Left ventricle myocardium superior (tissue), 1 donor: ENCODE measurements around the gene NOP9. TPM values are rescaled to one million over a fixed set of nuclear protein-coding genes. Genes with fewer than 3 reads are reported as not detected.

ENCODE experiments used
- ATAC-seq: fragments of 200-7000 bp; cut with Tn5 transposase; one replicate; pipeline ENCODE4 v1.9.1; 2020; ENCODE audit warnings: mild to moderate bottlenecking, moderate library complexity
- DNase-seq: peaks from one replicate; pipeline ENCODE4 v3.0.0-alpha.2; 2020
- intact Hi-C: fragments of 100-400 bp; cut with micrococcal nuclease; formaldehyde crosslinking; loops from one replicate; pipeline ENCODE4 v1.11.0; 2022
- total RNA-seq: library from RNA; stranded (reverse); fragmentation: NEBNext Ultra II Directional; extraction: Animal tissue kit (Norgen Biotek cat#: 25700); gene quantifications from one replicate; pipeline ENCODE4 v1.2.1, GENCODE V29; 2021
- donor health status: DM: no; HTN: yes; CAD: no; lungs with severe emphysema.

NOP9 gene
- total RNA-seq, 1 donor from 2014 or later, result 25.5 TPM

DNA sequence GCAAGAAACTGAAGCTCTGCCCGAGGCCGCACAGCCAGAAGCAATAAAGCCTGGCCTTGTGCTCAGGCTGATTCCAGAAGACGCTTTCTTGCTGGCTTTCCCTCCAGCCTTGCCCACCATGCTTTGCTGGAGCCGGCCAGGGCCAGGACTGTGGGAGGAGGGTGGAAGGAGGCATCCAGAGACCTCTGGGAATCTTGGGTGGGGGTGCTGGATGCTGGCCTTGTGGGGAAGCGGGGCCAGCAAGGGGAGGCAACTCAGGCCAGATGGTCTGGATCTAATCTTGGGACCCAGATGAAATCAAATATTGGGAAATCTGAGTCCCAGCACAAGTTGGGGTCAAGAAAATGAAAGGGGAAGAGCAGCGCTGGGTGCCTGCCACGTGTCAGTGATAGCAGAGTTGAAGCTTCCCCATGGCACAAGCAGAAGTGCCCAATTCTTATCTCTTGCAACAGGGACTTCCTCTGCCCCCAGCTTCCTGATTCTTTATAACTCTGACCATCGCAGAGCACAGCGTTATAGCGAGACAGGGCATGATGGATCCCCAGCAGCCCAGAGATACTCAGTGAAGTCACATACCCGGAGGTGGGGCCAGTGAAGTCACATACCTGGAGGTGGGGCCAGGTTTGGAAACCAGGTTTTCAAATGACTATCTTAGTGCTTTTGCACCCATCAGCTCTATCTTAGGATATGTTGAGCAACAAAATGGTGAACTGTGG, 21.9 kb upstream of the NOP9 start:
- peak; percentile 6 for ATAC-seq
- DNase-seq, result no peak
- intact Hi-C loops, result no loop called here

- ATAC-seq, result no peak
- DNase-seq, result no peak
- intact Hi-C loops, result no loop called here
These were observed 21.2 kb upstream of the NOP9 start for GRCh38 chr14:24278424-24278823.

DNA sequence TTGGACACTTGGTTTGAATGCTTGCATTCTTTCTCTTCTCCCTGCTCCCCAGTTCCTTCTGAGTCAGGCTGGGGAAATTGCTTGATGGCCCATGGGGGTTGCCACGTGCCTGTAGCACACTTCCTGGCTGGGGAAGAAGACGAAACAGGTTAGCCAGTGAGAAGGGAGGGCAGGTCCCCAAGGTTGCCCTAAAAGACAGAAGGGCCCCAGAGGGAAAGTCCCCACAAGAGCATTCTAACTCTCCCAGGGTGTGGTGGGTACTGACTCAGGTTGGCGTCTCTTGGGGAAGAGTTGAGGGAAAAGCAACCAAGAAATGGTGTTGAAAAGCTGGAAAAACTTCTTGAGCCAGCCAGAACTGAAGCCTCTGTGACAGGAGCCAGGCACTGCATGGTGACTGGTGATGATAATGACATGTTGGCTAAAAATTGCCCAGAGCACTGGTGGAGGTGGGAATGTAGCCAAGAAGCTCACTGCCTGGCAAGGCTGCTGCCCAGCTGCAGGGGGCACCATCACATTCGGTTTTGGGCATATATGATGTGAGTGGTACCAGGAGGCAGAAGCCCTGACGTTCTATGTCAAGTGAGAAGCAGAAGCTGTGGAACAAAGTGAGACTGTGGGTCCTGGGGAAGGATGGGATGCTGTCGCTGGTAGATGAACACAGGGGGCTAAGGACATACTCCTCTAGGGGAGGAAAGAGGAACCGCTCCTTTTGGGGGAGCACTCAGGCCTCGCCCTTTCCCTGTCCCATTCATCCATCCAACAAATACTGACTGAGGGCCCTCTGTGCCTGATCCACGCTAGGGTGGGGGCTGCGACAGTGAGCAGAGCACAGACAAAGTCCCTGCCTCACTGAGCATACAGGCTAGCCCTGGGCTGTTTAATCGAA, 20.1 kb upstream of the NOP9 start:
- ATAC-seq, result peak; percentile 88

GRCh38 chr14:24280797-24281460, 18.7 kb upstream of the NOP9 start:
- intact Hi-C loops, result no loop called here
- peak; percentile 41 for ATAC-seq
- DNase-seq, result no peak

More for the DNA sequence above, 20.1 kb upstream of the NOP9 start:
- DNase-seq, result peak; percentile 73
- intact Hi-C loops, result no loop called here

GRCh38 chr14:24281636-24282035, 18.0 kb upstream of the NOP9 start:
- intact Hi-C loops, result no loop called here
- no peak for DNase-seq
- ATAC-seq, result no peak

DNA sequence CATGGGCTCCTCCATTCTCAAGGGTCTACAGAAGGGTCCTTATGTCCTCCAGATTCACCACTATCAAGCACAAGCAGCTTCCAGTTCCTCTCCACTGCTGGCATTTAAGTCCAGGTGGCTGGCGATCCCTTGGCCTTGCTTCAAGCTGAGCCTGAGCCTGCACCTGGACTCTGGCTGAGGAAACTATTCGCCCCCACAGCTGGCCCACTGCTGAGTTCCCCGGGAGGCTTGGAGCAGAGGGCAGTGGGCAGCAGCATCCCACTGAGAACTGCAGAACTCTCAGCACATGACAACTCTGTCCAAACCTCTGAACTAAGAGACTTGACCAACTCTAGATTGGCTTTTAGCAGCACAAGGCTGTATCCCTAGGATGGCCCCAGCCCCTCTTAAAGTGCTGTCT, 16.9 kb upstream of the NOP9 start:
- DNase-seq, result no peak
- intact Hi-C loops, result no loop called here
- ATAC-seq, result no peak

- ATAC-seq (no peak), DNase-seq (no peak)
- intact Hi-C loops, result no loop called here
These were observed 15.7 kb upstream of the NOP9 start for GRCh38 chr14:24283796-24284460.

- DNase-seq (no peak), ATAC-seq (no peak)
- intact Hi-C loops, result no loop called here
These were observed 15.1 kb upstream of the NOP9 start for GRCh38 chr14:24284501-24285035.

DNA sequence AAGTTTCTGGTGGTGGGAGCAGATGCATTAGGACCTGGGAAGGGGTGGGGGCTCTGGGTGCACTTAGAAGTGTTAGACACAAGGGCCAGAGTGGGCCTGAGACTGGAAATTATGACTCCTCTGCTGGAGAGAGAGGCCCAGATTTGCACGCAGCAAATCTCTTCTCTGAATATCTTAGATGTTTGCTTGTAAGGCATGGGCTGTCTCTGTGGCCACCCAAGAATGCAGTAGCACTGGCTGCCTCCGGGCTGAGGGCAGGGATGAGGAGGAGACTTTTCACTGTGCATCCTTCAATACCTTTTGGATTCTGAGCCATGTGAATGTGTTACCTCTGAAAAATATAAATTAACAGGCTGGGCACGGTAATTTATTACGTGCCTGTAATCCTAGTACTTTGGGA, 14.3 kb upstream of the NOP9 start:
- intact Hi-C loops, result no loop called here
- no peak for DNase-seq
- ATAC-seq, result no peak

DNA sequence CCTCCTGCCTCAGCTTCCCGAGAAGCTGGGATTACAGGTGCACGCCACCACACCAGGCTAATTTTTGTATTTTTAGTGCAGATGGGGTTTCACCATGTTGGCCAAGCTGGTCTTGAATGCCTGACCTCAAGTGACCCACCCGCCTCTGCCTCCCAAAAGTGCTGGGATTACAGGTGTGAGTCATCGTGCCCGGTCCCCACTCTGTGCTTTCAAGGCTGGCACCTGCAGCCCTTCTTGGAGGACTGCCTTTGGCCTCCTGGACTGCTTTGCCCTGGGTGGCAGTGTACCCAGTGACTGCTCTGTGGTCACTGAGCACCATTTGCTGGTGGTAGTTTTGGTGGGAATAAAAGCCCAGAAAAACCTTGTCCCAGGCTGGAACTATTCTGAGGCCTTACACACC, 12.7 kb upstream of the NOP9 start:
- DNase-seq (no peak), ATAC-seq (no peak)
- intact Hi-C loops, result no loop called here

GRCh38 chr14:24289649-24290280, 9.9 kb upstream of the NOP9 start:
- ATAC-seq (no peak), DNase-seq (no peak)
- intact Hi-C loops, result loop anchor here (5.0 kb wide), 1 partner anchor 42 kb away; no protein-coding TSS in a partner anchor

DNA sequence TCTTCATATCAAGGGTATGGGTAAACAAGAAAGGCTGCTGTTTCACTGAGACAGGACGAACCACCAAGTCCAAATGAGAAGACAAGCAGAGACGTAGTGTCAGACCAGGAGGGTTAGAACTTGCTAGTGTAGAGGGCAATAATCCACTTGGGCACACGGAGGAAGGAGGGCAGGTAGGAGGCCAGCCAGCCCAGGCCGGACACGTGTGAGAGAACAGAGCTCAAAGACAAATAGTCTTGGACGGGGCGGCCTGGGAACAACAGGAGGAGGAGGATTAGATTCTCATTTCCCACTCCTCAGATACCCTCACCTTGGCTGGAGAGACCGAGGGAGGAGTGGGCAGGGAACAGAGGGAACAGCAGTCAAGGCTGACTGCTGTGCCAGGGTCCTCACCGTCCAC, 8.9 kb upstream of the NOP9 start:
- intact Hi-C loops, result loop anchor here (5.0 kb wide), 1 partner anchor 43 kb away; no protein-coding TSS in a partner anchor
- DNase-seq (no peak), ATAC-seq (no peak)

GRCh38 chr14:24291446-24292117, 8.1 kb upstream of the NOP9 start:
- ATAC-seq (no peak), DNase-seq (no peak)
- intact Hi-C loops, result loop anchor here (5.0 kb wide), 1 partner anchor 44 kb away; no protein-coding TSS in a partner anchor

DNA sequence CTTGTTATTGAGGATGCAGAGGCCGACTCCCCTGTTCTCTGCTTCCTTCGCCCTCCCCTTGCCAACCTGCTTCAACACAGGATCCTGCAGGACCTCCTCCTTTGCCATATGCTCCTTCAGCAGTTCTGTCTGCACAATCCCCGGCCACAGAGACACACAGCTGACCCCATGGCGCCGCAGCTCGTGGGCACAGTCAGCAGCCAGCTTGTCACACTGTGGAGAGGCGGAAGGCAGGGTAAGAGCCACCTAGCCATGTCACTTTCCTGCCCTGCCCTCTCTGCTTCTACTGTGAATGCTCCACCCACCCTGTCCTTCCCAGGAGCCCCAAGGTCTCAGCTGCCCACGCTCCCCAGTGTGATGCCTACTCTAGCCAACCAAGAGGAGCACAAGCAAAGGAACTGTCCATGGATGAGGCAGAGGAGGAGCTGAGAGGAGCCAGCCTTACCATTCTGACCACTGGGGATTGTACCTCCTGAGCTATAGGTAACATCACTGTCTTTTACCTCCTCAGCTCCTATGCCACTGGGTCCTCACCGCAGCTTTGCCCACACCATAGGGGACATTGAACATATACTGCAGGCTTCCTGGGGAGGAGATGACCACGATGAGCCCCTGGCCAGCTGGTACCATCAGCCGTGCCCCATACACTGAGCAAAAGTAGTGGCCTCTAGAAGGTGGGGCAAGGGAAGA, 7.4 kb upstream of the NOP9 start:
- DNase-seq (no peak), ATAC-seq (no peak)
- intact Hi-C loops, result loop anchor here (5.0 kb wide), 1 partner anchor 45 kb away; no protein-coding TSS in a partner anchor

GRCh38 chr14:24293525-24293924, 6.1 kb upstream of the NOP9 start:
- DNase-seq (no peak), ATAC-seq (no peak)
- intact Hi-C loops, result loop anchor here (5.0 kb wide), 1 partner anchor 46 kb away; no protein-coding TSS in a partner anchor

DNA sequence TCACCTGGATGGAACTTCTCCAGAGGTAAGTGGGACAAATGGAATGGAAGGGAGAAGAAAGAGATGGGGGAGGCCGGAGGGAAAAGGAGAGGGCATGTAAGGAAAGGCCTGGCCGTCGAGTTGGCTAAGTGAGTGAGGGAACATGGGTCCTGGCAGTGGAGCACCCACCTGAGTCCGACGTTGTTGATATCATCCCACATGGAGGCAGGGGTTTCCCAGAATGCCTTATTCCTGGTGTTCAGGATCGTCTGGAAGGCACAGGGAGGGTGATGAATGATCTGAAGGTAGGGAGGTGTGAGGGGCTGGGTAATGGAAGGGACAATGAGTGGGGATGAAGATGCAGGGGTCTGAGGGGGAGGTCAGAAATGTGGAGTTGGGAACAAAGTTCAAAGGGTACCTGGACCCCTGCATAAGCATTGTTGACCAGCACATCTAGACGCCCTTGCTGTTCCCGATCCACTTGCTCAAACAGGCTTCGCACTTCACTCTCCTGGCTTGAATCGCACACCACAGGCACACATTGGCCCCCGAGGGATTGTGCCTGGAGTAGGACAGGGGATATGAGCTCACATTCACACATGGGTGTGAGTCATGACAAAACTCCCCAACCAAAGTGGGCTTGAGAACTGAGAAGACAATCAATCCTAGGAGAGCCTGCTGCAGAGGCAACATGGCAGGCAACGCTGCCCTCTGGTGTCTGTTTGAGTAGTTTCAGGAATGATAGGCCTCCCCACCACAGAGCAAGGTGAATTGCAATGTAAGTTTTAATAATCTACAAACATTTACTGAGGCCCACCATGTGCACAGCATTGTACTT, 3.1 kb upstream of the NOP9 start:
- intact Hi-C loops, result no loop called here
- ATAC-seq (peak; percentile 62), DNase-seq (peak; percentile 60)
